OCI-LY3 (cell line): ENCODE data around the gene ATXN7.

Source experiments
- CTCF ChIP-seq: fragments of 200-600, 300-600 bp; sonication (generic); IDR thresholded peaks from 2 replicates; pipeline ENCODE4 v1.5.1; 2014; ENCODE audit warnings: antibody characterized with exemption, low read length, low read depth
- EZH2phosphoT487 ChIP-seq: fragments of 200-600 bp; shearing (Covaris generic); IDR thresholded peaks from 2 replicates; pipeline ENCODE4 v1.6.1; 2018; ENCODE audit warnings: antibody characterized with exemption, mixed run types, low read depth

- TF ChIP-seq CTCF (no peak), EZH2phosphoT487 (no peak)
Observed at GRCh38 chr3:63896332-63897030, 32.8 kb downstream of the ATXN7 start.
